K562 (cell line): ENCODE results near the gene HIKESHI. TPM values are rescaled to one million over a fixed set of nuclear protein-coding genes. Genes with fewer than 3 reads are reported as not detected.

Source experiments
- BHLHE40 ChIP-seq: IDR thresholded peaks from 2 replicates; pipeline ENCODE4 v1.6.1; 2011; ENCODE audit warnings: low read length, improper control_type of control experiment
- EZH2 ChIP-seq: IDR thresholded peaks from 2 replicates; pipeline ENCODE4 v1.6.1; 2012; ENCODE audit warnings: low read depth, mild to moderate bottlenecking, inconsistent platforms, low read length, borderline replicate concordance
- HOMEZ ChIP-seq: fragments of 250-450 bp; sonication (Bioruptor Pico); IDR thresholded peaks from 2 replicates; pipeline ENCODE4 v1.4.0; 2020; ENCODE audit warnings: mild to moderate bottlenecking, moderate library complexity
- NR2F6 ChIP-seq: fragments of 450-650 bp; formaldehyde crosslinking; IDR thresholded peaks from 2 replicates; pipeline ENCODE4 v1.4.0; 2020; ENCODE audit warnings: mild to moderate bottlenecking
- POLR2AphosphoS2 ChIP-seq: IDR thresholded peaks from 2 replicates; pipeline ENCODE4 v1.6.1; 2012; ENCODE audit warnings: low read length, improper control_type of control experiment
- RAD51 ChIP-seq: fragments of 450-650 bp; IDR thresholded peaks from 2 replicates; pipeline ENCODE4 v1.7.1; 2016; ENCODE audit warnings: low read depth, mild to moderate bottlenecking, borderline replicate concordance
- RBBP5 ChIP-seq: fragments of 200-600 bp; sonication (generic); IDR thresholded peaks from 2 replicates; pipeline ENCODE4 v1.6.1; 2012; ENCODE audit warnings: borderline replicate concordance, mild to moderate bottlenecking, low read length, control low read depth, inconsistent platforms; ENCODE audit not compliant: insufficient read depth, poor library complexity, severe bottlenecking
- TAF7 ChIP-seq: fragments of 450-650 bp; IDR thresholded peaks from 2 replicates; pipeline ENCODE4 v1.6.1; 2016; ENCODE audit warnings: missing genetic modification characterization, missing compliant biosample characterization
- ZBTB8A ChIP-seq: fragments of 450-650 bp; IDR thresholded peaks from 2 replicates; pipeline ENCODE4 v1.6.1; 2018; ENCODE audit warnings: mild to moderate bottlenecking, moderate library complexity; ENCODE audit not compliant: partially characterized antibody
- ZBTB9 ChIP-seq: fragments of 450-650 bp; formaldehyde crosslinking; IDR thresholded peaks from 2 replicates; pipeline ENCODE4 v1.4.0; 2020; ENCODE audit warnings: mild to moderate bottlenecking, moderate library complexity
- ZNF318 ChIP-seq, 2 experiments: fragments of 450-650 bp; IDR thresholded peaks; 2 replicates each; pipeline ENCODE4 v1.6.1; 2016; ENCODE audit warnings: mild to moderate bottlenecking in 2 of 2, borderline replicate concordance in 1 of 2, low read depth in 1 of 2, moderate library complexity in 1 of 2
- polyA plus RNA-seq, 8 experiments: library from polyadenylated mRNA; depleted of rRNA in 4 of 8; stranded (reverse) in 5 of 8; unstranded in 3 of 8; fragments of >200 nt; fragmentation: Nextera tagmentation in 2 of 8; fragmentation: Illumina TruSeq in 1 of 8; extraction: Ambion mirVana in 2 of 8; extraction: Trizol in 1 of 8; gene quantifications; 2 replicates each; pipeline versions ENCODE4 v1.2.1 to v1.2.3, GENCODE V29; 2011 to 2014; ENCODE audit warnings: inconsistent platforms in 1 of 8, missing spikeins in 1 of 8
- total RNA-seq, 7 experiments: library from RNA; depleted of rRNA in 6 of 7; stranded (reverse); fragments of >200 nt in 6 of 7; fragmentation: Illumina TruSeq in 2 of 7; extraction: Trizol in 2 of 7; gene quantifications; 2 replicates each; pipeline versions ENCODE4 v1.2.1 to v1.2.3, GENCODE V29; 2011 to 2021; ENCODE audit warnings: low replicate concordance in 1 of 7

Gene HIKESHI
- total and polyA plus RNA-seq, 9 of the 15 experiments (the other 6 are each of a cell fraction or from before 2014, with no cell fraction given) = 33.2 to 196 (median 62.7) TPM

GRCh38 chr11:86374069-86374468, 72.0 kb downstream of the HIKESHI start (continued):
- no peak for TF ChIP-seq ZNF318 (IDR thresholded peaks at IDR 0.05; ENCODE audit: borderline replicate concordance in 1 of 2, low read depth in 1 of 2)
- no peak for TF ChIP-seq NR2F6
- TF ChIP-seq HOMEZ = no peak
- TF ChIP-seq RBBP5 = no peak
- no peak for TF ChIP-seq RAD51
- no peak for TF ChIP-seq ZBTB8A
- TF ChIP-seq TAF7 (tag) = no peak
- TF ChIP-seq ZBTB9 (CRISPR knock-in tag) = no peak
- TF ChIP-seq EZH2 = no peak
- TF ChIP-seq BHLHE40 = no peak
- no peak for TF ChIP-seq POLR2AphosphoS2
- TF ChIP-seq, all 486 proteins: peak for 0
